Motor neuron (in vitro differentiated cells): ENCODE data around the gene PLD5. TPM values are rescaled to one million over a fixed set of nuclear protein-coding genes. Genes with fewer than 3 reads are reported as not detected.
"Not testable (repeated sequence)": the region's sequence is repeated elsewhere in the genome, so short reads cannot be mapped to it uniquely, and the experiment has no call there.

Source experiments
- ATAC-seq, 8 experiments: fragments of 200-7000 bp; cut with Tn5 transposase; replicated peaks in 6 of 8; 2 replicates each; pipeline ENCODE4 v1.8.0; 2021; ENCODE audit warnings: mild to moderate bottlenecking in 8 of 8, moderate library complexity in 8 of 8
- H3K27ac ChIP-seq, 2 donors: fragments of 250-450 bp; sonication (Bioruptor Pico); 2 replicates each; pipeline ENCODE4 v1.9.0; 2021; ENCODE audit warnings: antibody characterized with exemption in 2 of 2, mild to moderate bottlenecking in 2 of 2, moderate library complexity in 1 of 2
- H3K4me1 ChIP-seq, 2 donors: fragments of 250-450 bp; sonication (Bioruptor Pico); replicated peaks in 1 of 2; 2 replicates each; pipeline ENCODE4 v1.6.1; 2021; ENCODE audit warnings: antibody characterized with exemption in 2 of 2, mild to moderate bottlenecking in 2 of 2, moderate library complexity in 1 of 2
- H3K4me3 ChIP-seq, 5 donors: fragments of 250-450 bp; sonication (Bioruptor Pico); 2 replicates each; pipeline ENCODE4 v1.9.0; 2021; ENCODE audit warnings: antibody characterized with exemption in 5 of 5, mild to moderate bottlenecking in 5 of 5, moderate library complexity in 4 of 5
- WGBS, 10 experiments: fragments of 450-650 bp; shearing (Covaris generic); methylation state at CpG; one replicate each; pipeline ENCODE4 v1.0.0; 2022; 5-methylcytosine and 5-hydroxymethylcytosine counted together
- in situ Hi-C, 9 experiments: fragments of 400-800 bp; cut with MboI; loops; one replicate each; pipeline ENCODE4 v1.15.0; 2021; ENCODE audit warnings: low sequenced_read_pairs in 9 of 9, low pct_unique_long_range_greater_than_20kb in 2 of 9; ENCODE audit not compliant: unreplicated experiment in 9 of 9
- total RNA-seq, 8 experiments: library from RNA; unstranded; fragments of 300-600 nt; gene quantifications; 2 replicates each; pipeline versions ENCODE4 v1.2.3 to v1.2.4, GENCODE V29; 2022

Gene PLD5
- total RNA-seq, 8 experiments from 2014 or later: 0.05 to 8.1 (median 1.5) TPM

DNA sequence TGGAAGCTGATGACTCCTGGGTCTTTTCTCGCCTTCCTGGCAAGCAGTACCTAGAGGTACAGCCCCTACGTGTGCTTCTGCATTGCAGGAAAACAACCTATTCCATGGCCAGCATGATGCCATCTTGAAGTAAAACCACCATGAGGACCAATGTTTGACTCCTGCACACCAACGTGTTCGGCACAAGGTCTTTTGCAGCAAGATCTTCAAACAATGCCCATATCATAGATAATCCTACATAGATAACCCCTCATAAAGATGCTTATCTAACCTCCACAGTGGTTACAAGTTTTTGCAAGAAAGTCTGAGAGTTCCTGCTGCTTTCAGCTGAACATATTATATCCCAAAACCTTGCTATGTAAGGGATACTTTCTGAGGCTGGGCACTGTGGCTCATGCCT lies 384.5 kb downstream of the PLD5 start:
- in situ Hi-C loops: no loop called here
- ATAC-seq: no peak
- 0 to 80% (median 25%) methylated on average over 1 to 4 of the region's 4 CpGs; no CpG with 5 or more reads in 3 of the 10 experiments for WGBS, 10 experiments
- Histone ChIP-seq H3K27ac (no peak overlapping the region), H3K4me3 (no peak overlapping the region), H3K4me1 (no peaks in the 10 kb centered on the region)

DNA sequence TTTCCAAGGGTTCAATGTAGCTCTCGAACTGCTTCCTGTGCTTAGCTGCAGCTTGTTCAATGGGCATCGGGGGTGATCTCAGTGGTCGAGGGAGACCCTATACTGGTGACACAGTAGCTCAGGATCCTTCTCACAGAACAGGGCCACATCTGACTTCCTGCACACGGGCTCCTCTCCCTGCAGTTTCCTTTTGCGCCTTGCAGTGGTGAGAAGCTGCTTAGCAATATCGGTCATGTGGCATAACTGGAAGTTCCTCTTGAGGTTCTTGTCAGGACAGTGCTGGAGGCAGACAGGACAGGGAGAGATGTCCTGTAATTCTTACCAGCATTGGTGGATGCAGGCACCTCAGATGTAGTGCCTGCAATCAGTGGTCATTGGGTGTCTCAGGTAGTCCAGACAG lies 385.1 kb downstream of the PLD5 start:
- Histone ChIP-seq H3K4me1 (no peaks in the 10 kb centered on the region), H3K27ac (no peak overlapping the region), H3K4me3 (no peak overlapping the region)
- 13 to 90% (median 71%) methylated on average over 1 to 6 of the region's 6 CpGs for WGBS, 10 experiments
- in situ Hi-C loops: no loop called here
- no peak for ATAC-seq

DNA sequence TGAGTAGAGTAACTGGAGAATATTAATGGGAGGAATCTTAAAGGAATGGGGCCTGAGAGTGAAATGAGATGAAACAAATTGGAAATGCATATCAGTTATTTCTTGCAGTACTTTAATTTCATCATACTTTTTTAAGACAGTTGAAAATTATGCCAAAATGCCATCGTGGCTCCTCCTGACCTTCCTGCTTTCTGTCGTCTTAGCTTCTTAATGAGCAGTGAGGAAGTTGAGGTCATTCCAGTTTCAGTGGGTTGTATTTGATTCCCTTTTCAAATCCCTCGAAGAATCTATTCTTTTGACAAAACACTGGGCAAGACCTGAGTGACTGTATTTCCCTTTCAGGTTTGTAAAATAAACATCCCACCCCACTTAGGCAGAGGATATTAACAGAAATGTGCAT lies 390.7 kb downstream of the PLD5 start:
- no peak for ATAC-seq
- H3K4me3 ChIP-seq: no peak overlapping the region
- peaks cover 7 to 12% of the 10 kb centered on the region in 2 donors for H3K4me1 ChIP-seq
- in situ Hi-C loops: no loop called here
- 5 to 95% (median 64%) methylated on average over 2 to 3 of the region's 3 CpGs; no CpG with 5 or more reads in 1 of the 10 experiments for WGBS, 10 experiments
- no peak overlapping the region for H3K27ac ChIP-seq

DNA sequence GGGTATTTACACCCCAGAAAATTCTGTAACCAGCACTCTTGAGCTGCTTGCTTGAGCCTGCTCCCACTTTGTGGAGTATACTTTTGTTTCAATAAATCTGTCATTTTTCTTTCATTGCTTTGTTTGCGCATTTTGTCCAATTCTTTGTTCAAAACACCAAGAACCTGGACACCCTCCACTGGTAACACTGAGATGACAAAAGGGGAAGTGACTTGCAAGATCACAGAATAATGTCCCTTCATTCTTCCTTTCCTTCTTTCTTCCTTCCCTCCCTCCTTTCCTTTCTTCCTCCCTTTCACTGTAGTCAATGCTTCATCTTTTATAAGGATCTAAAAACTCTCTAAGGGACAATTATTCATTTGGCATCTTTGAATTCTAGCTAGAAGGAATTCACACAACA lies 391.1 kb downstream of the PLD5 start:
- in situ Hi-C loops: no loop called here
- ATAC-seq: no peak
- peaks cover 7 to 12% of the 10 kb centered on the region in 2 donors for H3K4me1 ChIP-seq
- 83 to 100% (median 100%) methylated on average over 1 of the region's 1 CpG; no CpG with 5 or more reads in 1 of the 10 experiments for WGBS, 10 experiments
- H3K4me3 ChIP-seq: no peak overlapping the region
- no peak overlapping the region for H3K27ac ChIP-seq

DNA sequence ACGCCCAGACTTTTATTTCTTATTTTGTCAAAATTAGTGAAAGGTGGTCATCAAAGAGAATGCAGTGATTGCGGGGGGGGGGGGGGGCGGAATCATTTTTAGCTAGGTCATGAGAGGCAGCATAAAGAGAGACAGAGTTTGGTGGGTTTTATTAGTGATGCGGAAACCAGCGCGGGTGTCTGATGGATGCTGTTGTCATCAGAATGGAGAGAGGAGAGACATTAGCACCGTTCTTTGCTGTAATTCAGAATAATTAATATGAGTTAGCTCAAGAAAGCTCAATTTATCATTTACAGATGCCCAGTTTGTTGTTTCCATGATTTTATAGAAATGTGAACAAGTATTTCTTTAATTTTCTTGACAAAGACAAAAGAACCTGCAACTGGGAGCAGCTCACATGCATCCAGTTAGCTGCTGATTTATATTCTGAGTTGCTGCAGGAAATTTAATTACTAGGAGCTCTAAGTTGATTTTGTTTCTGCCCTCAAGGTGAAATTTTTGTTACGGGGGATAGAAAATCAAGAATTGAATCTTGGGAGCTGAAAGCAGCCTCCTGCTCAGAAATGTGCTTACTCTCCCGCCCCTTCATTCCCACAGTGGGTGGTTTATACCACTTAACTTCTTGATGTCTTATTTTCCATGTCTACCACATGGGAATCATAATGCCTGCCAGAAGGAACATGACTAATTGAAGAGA lies 392.2 kb downstream of the PLD5 start:
- Histone ChIP-seq H3K4me3 (no peak overlapping the region), H3K4me1 (peaks cover 7 to 12% of the 10 kb centered on the region in 2 donors), H3K27ac (no peak overlapping the region)
- WGBS, 10 experiments: 0 to 100% (median 59%) methylated on average over 2 to 8 of the region's 9 CpGs; no CpG with 5 or more reads in 2 of the 10 experiments
- in situ Hi-C loops: no loop called here
- ATAC-seq: peak in 5 of 8 experiments; percentile 63 to 93 (median 80)

DNA sequence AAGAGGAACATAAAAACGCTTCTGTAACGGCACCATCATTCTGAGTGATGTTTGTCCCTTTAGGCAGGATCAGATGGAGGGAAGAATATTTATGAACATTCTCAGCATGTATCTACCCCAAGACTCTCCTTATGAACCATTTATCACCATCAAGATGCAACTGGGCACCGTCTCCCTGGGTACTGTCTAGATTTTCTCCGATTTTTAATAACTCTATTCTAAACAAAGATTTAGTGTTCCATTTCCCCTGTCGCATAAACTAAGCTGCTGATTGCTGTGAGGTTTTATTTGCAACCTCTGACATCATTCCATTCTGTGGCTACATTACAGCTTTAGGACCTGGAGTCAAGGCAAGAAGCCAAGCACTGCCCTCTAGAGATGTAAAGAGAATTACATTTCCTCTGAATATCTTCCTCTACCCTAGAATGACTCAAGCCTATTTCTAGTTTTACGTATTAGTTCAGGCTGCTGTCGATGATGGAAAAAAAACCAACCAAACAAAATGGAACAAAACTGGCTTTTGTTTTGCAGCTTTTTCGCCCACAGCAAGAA lies 395.5 kb downstream of the PLD5 start:
- in situ Hi-C loops: no loop called here
- peak in 6 of 8 experiments; percentile 29 to 90 (median 78) for ATAC-seq
- Histone ChIP-seq H3K4me1 (peaks cover 7 to 12% of the 10 kb centered on the region in 2 donors), H3K27ac (no peak overlapping the region), H3K4me3 (no peak overlapping the region)
- WGBS, 10 experiments: 21 to 100% (median 62%) methylated on average over 1 to 8 of the region's 8 CpGs

DNA sequence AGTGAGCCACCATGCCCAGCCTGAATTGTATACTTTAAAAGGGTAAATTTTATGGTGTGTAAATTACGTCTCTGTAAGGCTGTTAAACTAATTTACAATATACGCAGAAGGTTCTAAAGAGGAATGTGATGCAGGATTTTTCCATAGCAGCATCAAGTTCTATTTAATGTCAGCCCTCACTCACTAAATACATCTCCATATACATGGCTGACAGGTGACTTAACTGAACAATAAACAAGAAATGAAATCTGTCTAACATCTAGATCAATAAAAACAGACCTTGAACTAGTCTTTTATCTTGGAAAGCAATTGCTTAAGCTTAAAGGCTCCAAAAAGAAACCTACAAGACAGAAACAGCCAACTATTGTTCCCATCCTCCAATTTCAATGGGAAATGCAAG lies 404.1 kb downstream of the PLD5 start:
- in situ Hi-C loops: no loop called here
- 36 to 100% (median 86%) methylated on average over 1 to 2 of the region's 2 CpGs; no CpG with 5 or more reads in 1 of the 10 experiments for WGBS, 10 experiments
- no peak for ATAC-seq
- no peak overlapping the region for H3K27ac ChIP-seq
- H3K4me1 ChIP-seq: no peaks in the 10 kb centered on the region
- H3K4me3 ChIP-seq: no peak overlapping the region

DNA sequence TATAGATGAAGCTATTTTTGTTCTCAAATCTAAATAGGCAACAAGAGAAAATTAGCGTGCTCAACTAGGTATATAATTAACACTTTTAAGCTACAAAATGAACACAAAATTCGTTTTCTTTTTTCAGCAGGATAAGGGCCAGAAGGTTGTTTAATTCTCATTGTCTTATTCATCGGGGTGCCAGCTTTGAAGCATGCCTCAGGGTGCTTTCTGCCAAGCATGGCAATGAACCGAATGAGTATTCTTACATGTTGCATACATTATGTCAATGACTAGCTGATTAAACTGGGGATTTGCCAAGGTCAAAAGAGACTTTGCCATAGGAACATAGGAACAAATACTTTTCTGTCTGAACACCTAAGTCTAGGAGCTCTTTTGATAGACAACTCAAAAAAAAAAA lies 423.6 kb downstream of the PLD5 start:
- WGBS, 10 experiments: 4 to 100% (median 80%) methylated on average over 2 to 4 of the region's 4 CpGs
- H3K4me3 ChIP-seq: no peak overlapping the region
- no peak for ATAC-seq
- H3K27ac ChIP-seq: no peak overlapping the region
- in situ Hi-C loops: no loop called here
- H3K4me1 ChIP-seq: no peaks in the 10 kb centered on the region

DNA sequence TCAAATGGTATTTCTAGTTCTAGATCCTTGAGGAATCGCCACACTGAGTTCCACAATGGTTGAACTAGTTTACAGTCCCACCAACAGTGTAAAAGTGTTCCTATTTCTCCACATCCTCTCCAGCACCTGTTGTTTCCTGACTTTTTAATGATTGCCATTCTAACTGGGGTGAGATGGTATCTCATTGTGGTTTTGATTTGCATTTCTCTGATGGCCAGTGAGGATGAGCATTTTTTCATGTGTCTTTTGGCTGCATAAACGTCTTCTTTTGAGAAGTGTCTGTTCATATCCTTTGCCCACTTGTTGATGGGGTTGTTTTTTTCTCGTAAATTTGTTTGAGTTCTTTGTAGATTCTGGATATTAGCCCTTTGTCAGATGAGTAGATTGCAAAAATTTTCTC lies 427.2 kb downstream of the PLD5 start:
- in situ Hi-C loops, H3K27ac ChIP-seq, ATAC-seq, H3K4me3 ChIP-seq: not testable (repeated sequence)
- 0 to 100% (median 100%) methylated on average over 1 to 2 of the region's 3 CpGs; no CpG with 5 or more reads in 7 of the 10 experiments for WGBS, 10 experiments
- peaks cover 7 to 12% of the 10 kb centered on the region in 2 donors for H3K4me1 ChIP-seq

DNA sequence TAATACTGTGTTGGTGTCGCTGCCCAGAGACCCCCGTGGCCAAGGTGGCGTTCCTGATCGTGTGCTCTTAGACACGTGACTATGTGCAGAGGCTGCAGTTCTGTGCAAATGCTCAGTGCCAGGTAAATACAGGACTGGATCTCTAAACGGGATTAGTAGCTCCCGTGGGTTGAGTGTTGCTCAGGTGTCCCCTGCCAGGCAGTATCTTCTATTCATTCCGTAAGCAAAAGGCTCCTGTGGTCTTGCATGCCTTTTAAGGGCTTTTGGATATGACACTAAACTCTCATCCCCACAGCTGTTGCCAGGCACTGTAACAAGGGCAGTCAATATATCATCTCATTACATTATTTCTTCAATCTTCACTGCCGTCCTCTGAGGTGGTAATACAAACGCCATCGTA lies 431.4 kb downstream of the PLD5 start:
- 27 to 92% (median 84%) methylated on average over 1 to 11 of the region's 11 CpGs; no CpG with 5 or more reads in 3 of the 10 experiments for WGBS, 10 experiments
- Histone ChIP-seq H3K4me1 (peaks cover 7 to 12% of the 10 kb centered on the region in 2 donors), H3K4me3 (no peak overlapping the region), H3K27ac (no peak overlapping the region)
- in situ Hi-C loops: no loop called here
- ATAC-seq: peak in 1 of 8 experiments; percentile 33

DNA sequence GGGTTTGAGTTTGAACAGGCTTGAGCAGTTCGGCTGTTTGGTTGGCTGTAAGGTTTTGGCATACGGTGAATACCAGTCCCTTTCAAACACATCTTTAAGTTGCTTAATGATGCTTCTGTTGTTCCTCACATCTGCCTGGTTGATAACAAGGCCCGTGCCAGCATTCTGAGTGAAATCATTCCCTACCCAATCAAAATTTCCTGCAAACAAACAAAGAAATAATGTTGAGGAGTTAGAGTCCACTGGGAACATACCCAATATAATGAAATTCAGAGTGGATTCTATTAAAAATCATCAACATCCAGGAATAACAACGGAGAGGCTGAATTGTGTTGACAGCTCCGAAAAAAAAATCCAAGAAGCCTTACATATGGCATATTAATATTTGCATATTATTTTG lies 434.6 kb downstream of the PLD5 start:
- H3K4me3 ChIP-seq: no peak overlapping the region
- ATAC-seq: no peak
- in situ Hi-C loops: no loop called here

DNA sequence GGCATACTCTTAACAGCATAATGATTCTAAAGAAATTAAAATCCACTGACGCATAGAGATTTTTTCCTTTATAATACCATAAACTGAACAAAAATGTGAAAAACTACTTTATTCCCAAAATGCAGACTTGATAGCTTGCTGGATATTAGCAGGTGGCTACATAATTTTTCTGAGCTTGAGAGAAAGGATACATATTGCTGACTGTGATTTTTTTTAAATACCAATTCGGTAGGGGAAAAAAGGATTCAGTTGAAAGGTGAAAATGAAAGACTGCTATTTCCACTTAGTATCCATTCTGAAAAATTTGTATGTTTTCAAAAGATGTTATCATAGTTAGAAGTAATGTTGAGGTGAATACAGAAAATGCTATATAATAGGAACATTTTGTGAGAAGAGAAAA lies 435.6 kb downstream of the PLD5 start:
- in situ Hi-C loops: no loop called here
- WGBS, 10 experiments: 29 to 100% (median 80%) methylated on average over 2 of the region's 2 CpGs
- Histone ChIP-seq H3K27ac (no peak overlapping the region), H3K4me1 (peaks cover 7 to 11% of the 10 kb centered on the region in 2 donors), H3K4me3 (no peak overlapping the region)
- ATAC-seq: no peak

More for the DNA sequence above, 434.6 kb downstream of the PLD5 start:
- no peak overlapping the region for H3K27ac ChIP-seq
- WGBS, 10 experiments: 0 to 93% (median 84%) methylated on average over 2 to 5 of the region's 5 CpGs; no CpG with 5 or more reads in 1 of the 10 experiments
- H3K4me1 ChIP-seq: peaks cover 7 to 12% of the 10 kb centered on the region in 2 donors

DNA sequence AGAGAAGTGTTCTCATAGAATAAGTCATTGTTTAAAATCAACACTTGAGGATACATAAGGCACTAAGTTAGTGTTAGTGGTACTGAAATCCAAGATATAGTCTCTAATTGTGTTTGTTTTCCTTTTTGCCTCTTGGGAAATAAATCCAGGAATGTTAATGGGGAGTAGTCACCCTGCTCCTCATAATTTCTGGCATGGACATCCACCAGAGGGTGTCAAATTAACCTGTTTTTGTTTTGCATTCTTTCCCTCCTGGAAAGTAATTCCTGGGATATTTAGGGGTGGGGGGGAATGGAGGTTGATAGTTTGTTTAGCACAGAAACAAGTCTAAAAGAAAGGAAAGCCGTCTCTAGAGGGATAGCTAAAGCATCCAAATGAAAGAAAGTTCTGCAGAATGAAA lies 437.8 kb downstream of the PLD5 start:
- WGBS, 10 experiments: 0 to 100% (median 80%) methylated on average over 1 of the region's 1 CpG; no CpG with 5 or more reads in 4 of the 10 experiments
- no peak for ATAC-seq
- Histone ChIP-seq H3K4me3 (no peak overlapping the region), H3K4me1 (no peaks in the 10 kb centered on the region), H3K27ac (no peak overlapping the region)
- in situ Hi-C loops: no loop called here
